Caco-2 (cell line): ENCODE measurements around the gene IMPACT. TPM values are rescaled to one million over a fixed set of nuclear protein-coding genes. Genes with fewer than 3 reads are reported as not detected.

Experiments
- BruUV-seq: library from RNA; stranded (reverse); fragments of 400-500 nt; replicated peaks from 2 replicates; lab custom pipeline; 2021; lab: Mats Ljungman, UMichigan
- CTCF ChIA-PET: fragments of 300-600 bp; sonication (Branson Sonifier 250); formaldehyde crosslinking; loops from one replicate; lab custom pipeline; 2022; ENCODE audit warnings: antibody characterized with exemption; lab: Charles Lee
- POLR2A ChIA-PET: fragments of 300-600 bp; sonication (Branson Sonifier 250); formaldehyde crosslinking; loops from one replicate; lab custom pipeline; 2022; ENCODE audit warnings: antibody characterized with exemption; lab: Charles Lee
- DNase-seq, 2 experiments: peaks; one replicate each; pipeline versions ENCODE4 v3.0.0 to v3.0.0-alpha.2; 2020 to 2022
- H3K27me3 ChIP-seq: replicated peaks from 2 replicates; pipeline ENCODE4 v1.6.0; 2011; ENCODE audit warnings: low read length; ENCODE audit not compliant: control insufficient read depth, insufficient read depth
- H3K36me3 ChIP-seq: 2 replicates; pipeline ENCODE4 v1.5.1; 2011; ENCODE audit warnings: low read length; ENCODE audit not compliant: control insufficient read depth, insufficient read depth
- H3K4me1 ChIP-seq: fragments of 250-450 bp; sonication (Bioruptor Pico); 2 replicates; pipeline ENCODE4 v1.5.1; 2020; ENCODE audit warnings: mild to moderate bottlenecking
- H3K4me3 ChIP-seq: 2 replicates; pipeline ENCODE4 v1.5.1; 2011; ENCODE audit warnings: low read depth, mild to moderate bottlenecking, control low read depth, low read length
- H3K9me3 ChIP-seq: fragments of 250-450 bp; sonication (Bioruptor Pico); 2 replicates; pipeline ENCODE4 v1.5.1; 2020; ENCODE audit warnings: mild to moderate bottlenecking, moderate library complexity
- H3K27ac Mint-ChIP-seq: one replicate; pipeline ENCODE4 v1.8.0; 2022; ENCODE audit warnings: mixed read lengths; ENCODE audit not compliant: unreplicated experiment
- H3K27me3 Mint-ChIP-seq: one replicate; pipeline ENCODE4 v1.8.0; 2022; ENCODE audit warnings: mixed read lengths; ENCODE audit not compliant: insufficient read depth, unreplicated experiment
- H3K36me3 Mint-ChIP-seq: one replicate; pipeline ENCODE4 v1.8.0; 2022; ENCODE audit warnings: mild to moderate bottlenecking, mixed read lengths; ENCODE audit not compliant: insufficient read depth, unreplicated experiment
- H3K4me1 Mint-ChIP-seq: one replicate; pipeline ENCODE4 v1.8.0; 2022; ENCODE audit warnings: low read depth, mixed read lengths; ENCODE audit not compliant: unreplicated experiment
- H3K4me3 Mint-ChIP-seq: one replicate; pipeline ENCODE4 v1.8.0; 2022; ENCODE audit warnings: mild to moderate bottlenecking, moderate library complexity, mixed read lengths; ENCODE audit not compliant: unreplicated experiment
- H3K9me3 Mint-ChIP-seq: one replicate; pipeline ENCODE4 v1.8.0; 2022; ENCODE audit warnings: mixed read lengths; ENCODE audit not compliant: unreplicated experiment
- intact Hi-C: fragments of 100-400 bp; cut with micrococcal nuclease; formaldehyde crosslinking; loops from one replicate; pipeline ENCODE4 v1.10.0; 2022; ENCODE audit not compliant: unreplicated experiment
- total RNA-seq: library from RNA; stranded (reverse); gene quantifications from 2 replicates; pipeline ENCODE4 v1.2.3, GENCODE V29; 2022
- TF ChIP-seq, protein P1 (sequence below), 2 experiments: fragments of 200-600 bp in 1 of 2; IDR thresholded peaks; 1 replicate in 1 of 2; 2 replicates in 1 of 2; pipeline versions ENCODE4 v1.5.1 to v1.8.0; 2011 to 2022; ENCODE audit warnings: antibody characterized with exemption in 1 of 2, control low read depth in 1 of 2, inconsistent platforms in 1 of 2, low read depth in 1 of 2, low read length in 1 of 2, mild to moderate bottlenecking in 1 of 2, moderate library complexity in 1 of 2; ENCODE audit not compliant: insufficient read depth in 1 of 2, severe bottlenecking in 1 of 2, unreplicated experiment in 1 of 2

The IMPACT gene
- total RNA-seq, 1 experiment from 2014 or later = 20.6 TPM

GRCh38 chr18:24426073-24426397, 435 bp upstream of the IMPACT start:
- H3K4me1 ChIP-seq = peaks cover 6% of the 10 kb centered on the region
- CTCF ChIA-PET = no interaction called here
- H3K9me3 ChIP-seq = no peaks in the 10 kb centered on the region
- TF ChIP-seq, protein P1, sequence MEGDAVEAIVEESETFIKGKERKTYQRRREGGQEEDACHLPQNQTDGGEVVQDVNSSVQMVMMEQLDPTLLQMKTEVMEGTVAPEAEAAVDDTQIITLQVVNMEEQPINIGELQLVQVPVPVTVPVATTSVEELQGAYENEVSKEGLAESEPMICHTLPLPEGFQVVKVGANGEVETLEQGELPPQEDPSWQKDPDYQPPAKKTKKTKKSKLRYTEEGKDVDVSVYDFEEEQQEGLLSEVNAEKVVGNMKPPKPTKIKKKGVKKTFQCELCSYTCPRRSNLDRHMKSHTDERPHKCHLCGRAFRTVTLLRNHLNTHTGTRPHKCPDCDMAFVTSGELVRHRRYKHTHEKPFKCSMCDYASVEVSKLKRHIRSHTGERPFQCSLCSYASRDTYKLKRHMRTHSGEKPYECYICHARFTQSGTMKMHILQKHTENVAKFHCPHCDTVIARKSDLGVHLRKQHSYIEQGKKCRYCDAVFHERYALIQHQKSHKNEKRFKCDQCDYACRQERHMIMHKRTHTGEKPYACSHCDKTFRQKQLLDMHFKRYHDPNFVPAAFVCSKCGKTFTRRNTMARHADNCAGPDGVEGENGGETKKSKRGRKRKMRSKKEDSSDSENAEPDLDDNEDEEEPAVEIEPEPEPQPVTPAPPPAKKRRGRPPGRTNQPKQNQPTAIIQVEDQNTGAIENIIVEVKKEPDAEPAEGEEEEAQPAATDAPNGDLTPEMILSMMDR (IDR thresholded peaks at IDR 0.05; ENCODE audit: insufficient read depth in 1 of 2, low read depth in 1 of 2, low read length in 1 of 2, severe bottlenecking in 1 of 2, unreplicated experiment in 1 of 2) = no peak
- H3K27me3 ChIP-seq = no peaks in the 10 kb centered on the region
- peak overlapping the region; percentile 86 for H3K4me3 Mint-ChIP-seq
- BruUV-seq = no TSS peak
- H3K36me3 ChIP-seq = no peaks in the 10 kb centered on the region
- DNase-seq = no peak
- no peaks in the 10 kb centered on the region for H3K9me3 Mint-ChIP-seq
- peak overlapping the region; percentile 61 for H3K4me3 ChIP-seq
- no peaks in the 10 kb centered on the region for H3K27me3 Mint-ChIP-seq
- peaks cover 14% of the 10 kb centered on the region for H3K4me1 Mint-ChIP-seq
- H3K36me3 Mint-ChIP-seq = peaks cover 7% of the 10 kb centered on the region
- POLR2A ChIA-PET = interaction anchor here (1.6 kb wide), 1 partner anchor 29 kb away, joined by 8 read pairs; the partner anchor contains the start of gene OSBPL1A
- peak overlapping the region; percentile 93 for H3K27ac Mint-ChIP-seq
- intact Hi-C loops = no loop called here

DNA sequence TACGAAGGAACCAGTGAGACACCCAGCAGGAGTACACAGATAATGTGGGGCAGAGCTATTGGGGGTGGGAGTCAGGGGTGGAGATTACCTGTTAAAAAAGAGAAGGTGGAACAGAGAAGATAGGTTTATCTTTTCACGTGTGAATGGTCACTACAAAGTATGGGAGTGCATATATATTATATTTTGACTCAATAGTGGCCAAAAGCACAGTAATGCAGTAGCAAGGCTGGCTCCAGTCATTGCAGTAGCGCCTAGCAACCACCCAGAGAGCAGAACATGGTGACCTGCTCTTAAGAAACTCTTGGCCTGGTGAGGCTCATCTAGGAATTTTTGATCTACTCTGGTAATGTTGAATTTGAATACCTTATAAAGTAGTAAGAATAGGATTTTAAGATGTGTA, 1.0 kb downstream of the IMPACT start:
- ChIA-PET POLR2A (interaction anchor here (1.6 kb wide), 1 partner anchor 30 kb away, joined by 8 read pairs; the partner anchor contains the start of gene OSBPL1A), CTCF (no interaction called here)
- TF ChIP-seq, protein P1 (IDR thresholded peaks at IDR 0.05; ENCODE audit: insufficient read depth in 1 of 2, low read depth in 1 of 2, low read length in 1 of 2, severe bottlenecking in 1 of 2, unreplicated experiment in 1 of 2) = no peak
- Mint-ChIP-seq H3K27me3 (no peaks in the 10 kb centered on the region), H3K36me3 (peaks cover 8% of the 10 kb centered on the region), H3K4me3 (peak overlapping the region; percentile 86), H3K4me1 (no peaks in the 10 kb centered on the region), H3K27ac (peak overlapping the region; percentile 93), H3K9me3 (no peaks in the 10 kb centered on the region)
- no peaks in the 10 kb centered on the region for H3K27me3 ChIP-seq
- peak overlapping the region; percentile 61 for H3K4me3 ChIP-seq
- BruUV-seq = no TSS peak
- no peaks in the 10 kb centered on the region for H3K4me1 ChIP-seq
- no peaks in the 10 kb centered on the region for H3K9me3 ChIP-seq
- H3K36me3 ChIP-seq = no peaks in the 10 kb centered on the region
- intact Hi-C loops = no loop called here
- DNase-seq = peak in 1 of 2 experiments; percentile 0

DNA sequence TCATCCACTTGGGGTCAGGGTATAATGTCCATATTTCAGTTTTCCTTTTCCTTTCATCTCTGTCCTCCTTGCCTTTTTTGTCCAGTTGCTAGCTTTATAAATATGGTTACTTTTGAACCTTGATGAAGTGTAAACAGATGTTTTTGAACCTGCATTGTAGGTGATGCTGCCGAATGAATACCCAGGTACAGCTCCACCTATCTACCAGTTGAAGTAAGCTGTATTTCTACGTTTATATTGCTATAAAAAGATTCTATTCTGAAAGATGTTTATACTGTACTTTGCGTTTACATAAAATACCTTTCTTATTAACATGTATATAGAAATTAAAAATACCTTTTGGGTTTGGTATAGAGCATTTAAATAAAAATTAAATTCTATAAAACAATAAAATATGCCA, 2.2 kb downstream of the IMPACT start:
- Mint-ChIP-seq H3K4me3 (no peak overlapping the region), H3K9me3 (no peaks in the 10 kb centered on the region), H3K36me3 (peaks cover 13% of the 10 kb centered on the region), H3K27me3 (no peaks in the 10 kb centered on the region), H3K4me1 (no peaks in the 10 kb centered on the region), H3K27ac (no peak overlapping the region)
- no TSS peak for BruUV-seq
- Histone ChIP-seq H3K4me3 (no peak overlapping the region), H3K9me3 (no peaks in the 10 kb centered on the region), H3K27me3 (no peaks in the 10 kb centered on the region), H3K4me1 (no peaks in the 10 kb centered on the region), H3K36me3 (no peaks in the 10 kb centered on the region)
- intact Hi-C loops = no loop called here
- ChIA-PET POLR2A (no interaction called here), CTCF (interaction anchor here (0.6 to 1.1 kb wide), 2 partner anchors 14 to 31 kb away, joined by 4 read pairs; partner anchors contain the start of gene OSBPL1A)
- TF ChIP-seq, protein P1 (IDR thresholded peaks at IDR 0.05; ENCODE audit: insufficient read depth in 1 of 2, low read depth in 1 of 2, low read length in 1 of 2, severe bottlenecking in 1 of 2, unreplicated experiment in 1 of 2) = no peak
- no peak for DNase-seq
